GM23338 (cell line): Measurements from ENCODE around the gene NSD1. TPM values are rescaled to one million over a fixed set of nuclear protein-coding genes. Genes with fewer than 3 reads are reported as not detected.

Experiments used
- ATAC-seq: fragments of 200-7000 bp; cut with Tn5 transposase; 3 replicates; pipeline ENCODE4 v1.9.1; 2020
- DNase-seq: peaks from one replicate; pipeline ENCODE4 v3.0.0-alpha.2; 2015; ENCODE audit warnings: low spot score
- H2AFZ ChIP-seq: fragments of 200-600 bp; sonication (generic); 2 replicates; pipeline ENCODE4 v1.8.0; 2016; ENCODE audit warnings: antibody characterized with exemption, mild to moderate bottlenecking, moderate library complexity
- H3F3A ChIP-seq: fragments of 200-600 bp; sonication (generic); replicated peaks from 2 replicates; pipeline ENCODE4 v1.8.0; 2017; ENCODE audit warnings: antibody characterized with exemption, mixed run types, low read depth
- H3K27ac ChIP-seq: fragments of 200-600 bp; sonication (generic); 2 replicates; pipeline ENCODE4 v1.6.1; 2016; ENCODE audit warnings: low read depth
- H3K27me3 ChIP-seq: fragments of 200-600 bp; sonication (generic); 2 replicates; pipeline ENCODE4 v1.8.0; 2016; ENCODE audit warnings: mild to moderate bottlenecking, mixed run types, moderate library complexity; ENCODE audit not compliant: insufficient read depth
- H3K36me3 ChIP-seq: fragments of 200-600 bp; sonication (generic); 2 replicates; pipeline ENCODE4 v1.8.0; 2016; ENCODE audit warnings: mild to moderate bottlenecking; ENCODE audit not compliant: insufficient read depth
- H3K4me1 ChIP-seq: fragments of 200-600 bp; sonication (generic); 2 replicates; pipeline ENCODE4 v1.8.0; 2016; ENCODE audit warnings: mild to moderate bottlenecking, moderate library complexity; ENCODE audit not compliant: insufficient read depth
- H3K4me2 ChIP-seq: fragments of 200-600 bp; sonication (generic); 2 replicates; pipeline ENCODE4 v1.7.1; 2017; ENCODE audit warnings: mixed run types
- H3K4me3 ChIP-seq: fragments of 200-600 bp; sonication (generic); 2 replicates; pipeline ENCODE4 v1.6.1; 2016; ENCODE audit warnings: mixed run types
- H3K79me2 ChIP-seq: fragments of 200-600 bp; sonication (generic); replicated peaks from 2 replicates; pipeline ENCODE4 v1.8.0; 2017; ENCODE audit warnings: mild to moderate bottlenecking; ENCODE audit not compliant: insufficient read depth
- H3K9me2 ChIP-seq: fragments of 200-600 bp; sonication (generic); 2 replicates; pipeline ENCODE4 v1.8.0; 2017; ENCODE audit not compliant: insufficient read depth
- H4K20me1 ChIP-seq: fragments of 200-600 bp; sonication (generic); replicated peaks from 2 replicates; pipeline ENCODE4 v1.8.0; 2017; ENCODE audit warnings: mild to moderate bottlenecking; ENCODE audit not compliant: insufficient read depth
- H3K27ac Mint-ChIP-seq: 2 replicates; pipeline ENCODE4 v1.8.0; 2020; ENCODE audit warnings: inconsistent platforms, mild to moderate bottlenecking, moderate library complexity, mixed read lengths
- H3K27me3 Mint-ChIP-seq: 3 replicates; pipeline ENCODE4 v1.8.0; 2022; ENCODE audit warnings: low read depth, mild to moderate bottlenecking, moderate library complexity, mixed read lengths, inconsistent platforms; ENCODE audit not compliant: insufficient read depth, poor library complexity
- H3K36me3 Mint-ChIP-seq: 3 replicates; pipeline ENCODE4 v1.8.0; 2021; ENCODE audit warnings: low read depth, mild to moderate bottlenecking, inconsistent platforms, moderate library complexity, mixed read lengths
- H3K4me1 Mint-ChIP-seq: 3 replicates; pipeline ENCODE4 v1.8.0; 2020; ENCODE audit warnings: mild to moderate bottlenecking, inconsistent platforms, mixed read lengths
- H3K4me3 Mint-ChIP-seq: 3 replicates; pipeline ENCODE4 v1.8.0; 2021; ENCODE audit warnings: moderate library complexity, mild to moderate bottlenecking, inconsistent platforms, mixed read lengths
- H3K9me3 Mint-ChIP-seq: 3 replicates; pipeline ENCODE4 v1.8.0; 2020; ENCODE audit warnings: moderate library complexity, mild to moderate bottlenecking, inconsistent platforms, mixed read lengths
- EZH2 ChIP-seq: fragments of 200-600 bp; sonication (generic); IDR thresholded peaks from one replicate; pipeline ENCODE4 v1.8.0; 2017; ENCODE audit warnings: antibody characterized with exemption, mild to moderate bottlenecking, low read depth; ENCODE audit not compliant: unreplicated experiment
- EZH2phosphoT487 ChIP-seq: fragments of 200-600 bp; sonication (generic); IDR thresholded peaks from one replicate; pipeline ENCODE4 v1.8.1; 2018; ENCODE audit warnings: antibody characterized with exemption; ENCODE audit not compliant: unreplicated experiment
- NANOG ChIP-seq: IDR thresholded peaks from 2 replicates; pipeline ENCODE4 v1.6.1; 2016; ENCODE audit warnings: antibody characterized with exemption, borderline replicate concordance
- POLR2AphosphoS5 ChIP-seq: IDR thresholded peaks from 2 replicates; pipeline ENCODE4 v1.6.1; 2016; ENCODE audit warnings: antibody characterized with exemption, low read depth
- STAT1 ChIP-seq: IDR thresholded peaks from one replicate; pipeline ENCODE4 v1.6.1; 2016; ENCODE audit warnings: antibody characterized with exemption; ENCODE audit not compliant: unreplicated experiment
- ZNF114 ChIP-seq: fragments of 250-450 bp; sonication (Bioruptor Pico); IDR thresholded peaks from 2 replicates; pipeline ENCODE4 v1.5.0; 2020; ENCODE audit warnings: mild to moderate bottlenecking, moderate library complexity
- ZNF331 ChIP-seq: fragments of 250-450 bp; sonication (Bioruptor Pico); IDR thresholded peaks from 2 replicates; pipeline ENCODE4 v1.5.0; 2020; ENCODE audit warnings: low read depth, mild to moderate bottlenecking, moderate library complexity
- polyA plus RNA-seq: library from polyadenylated mRNA; unstranded; fragments of >200 nt; fragmentation: Nextera tagmentation; extraction: Ambion mirVana; gene quantifications from 2 replicates; pipeline ENCODE4 v1.2.1, GENCODE V29; 2016
- total RNA-seq: library from RNA; depleted of rRNA; stranded (reverse); fragments of >200 nt; shearing (Covaris generic); gene quantifications from 2 replicates; pipeline ENCODE4 v1.2.3, GENCODE V29; 2014
- TF ChIP-seq, protein P1 (sequence below): IDR thresholded peaks from 2 replicates; pipeline ENCODE4 v1.6.1; 2016; ENCODE audit warnings: antibody characterized with exemption
- TF ChIP-seq, protein P2 (sequence below), 2 experiments: fragments of 200-600 bp in 1 of 2; sonication (generic) in 1 of 2; conservative IDR thresholded peaks; 2 replicates each; pipeline versions ENCODE4 v1.5.1 to v1.6.1; 2016 to 2017; ENCODE audit warnings: antibody characterized with exemption in 2 of 2, low read depth in 2 of 2, mild to moderate bottlenecking in 2 of 2, moderate library complexity in 1 of 2

NSD1 gene
- total and polyA plus RNA-seq, 2 experiments from 2014 or later: 96.4 to 106 TPM

DNA sequence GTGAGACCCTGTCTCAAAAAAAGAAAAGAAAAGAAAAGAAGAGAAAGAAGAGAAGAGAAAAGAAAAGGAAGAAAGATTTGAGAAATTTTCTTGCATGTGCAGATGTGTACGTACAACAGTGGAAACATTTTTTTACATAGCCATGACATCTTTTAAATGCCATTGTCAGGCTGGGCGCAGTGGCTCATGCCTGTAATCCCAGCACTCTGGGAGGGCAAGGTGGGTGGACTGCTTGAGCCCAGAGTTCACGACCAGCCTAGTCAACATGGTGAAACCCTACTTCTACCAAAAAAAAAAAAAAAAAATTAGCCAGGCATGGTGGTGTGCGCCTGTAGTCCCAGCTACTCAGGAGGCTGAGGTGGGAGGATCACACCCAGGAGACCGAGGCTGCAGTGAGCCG lies 211.3 kb downstream of the NSD1 start:
- Histone ChIP-seq H3K27me3 (no peaks in the 10 kb centered on the region), H2AFZ (no peak overlapping the region), H3K4me2 (no peak overlapping the region), H3K36me3 (peaks cover 12% of the 10 kb centered on the region; the same call in 1 of the 2 replicates), H4K20me1 (peaks cover 29% of the 10 kb centered on the region), H3F3A (no peaks in the 10 kb centered on the region), H3K4me3 (no peak overlapping the region), H3K27ac (no peak overlapping the region), H3K4me1 (no peaks in the 10 kb centered on the region; the same call in 1 of the 2 replicates), H3K9me2 (no peaks in the 10 kb centered on the region), H3K79me2 (peaks cover 93% of the 10 kb centered on the region)
- Mint-ChIP-seq H3K27ac (no peak overlapping the region), H3K9me3 (no peaks in the 10 kb centered on the region), H3K27me3 (peaks cover 1% of the 10 kb centered on the region), H3K4me1 (peaks cover 11% of the 10 kb centered on the region), H3K36me3 (peaks cover 29% of the 10 kb centered on the region), H3K4me3 (no peak overlapping the region)
- TF ChIP-seq, protein P1, sequence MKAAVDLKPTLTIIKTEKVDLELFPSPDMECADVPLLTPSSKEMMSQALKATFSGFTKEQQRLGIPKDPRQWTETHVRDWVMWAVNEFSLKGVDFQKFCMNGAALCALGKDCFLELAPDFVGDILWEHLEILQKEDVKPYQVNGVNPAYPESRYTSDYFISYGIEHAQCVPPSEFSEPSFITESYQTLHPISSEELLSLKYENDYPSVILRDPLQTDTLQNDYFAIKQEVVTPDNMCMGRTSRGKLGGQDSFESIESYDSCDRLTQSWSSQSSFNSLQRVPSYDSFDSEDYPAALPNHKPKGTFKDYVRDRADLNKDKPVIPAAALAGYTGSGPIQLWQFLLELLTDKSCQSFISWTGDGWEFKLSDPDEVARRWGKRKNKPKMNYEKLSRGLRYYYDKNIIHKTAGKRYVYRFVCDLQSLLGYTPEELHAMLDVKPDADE: no peak
- no peak for TF ChIP-seq POLR2AphosphoS5
- no peak for TF ChIP-seq STAT1
- DNase-seq: no peak
- no peak for ATAC-seq

DNA sequence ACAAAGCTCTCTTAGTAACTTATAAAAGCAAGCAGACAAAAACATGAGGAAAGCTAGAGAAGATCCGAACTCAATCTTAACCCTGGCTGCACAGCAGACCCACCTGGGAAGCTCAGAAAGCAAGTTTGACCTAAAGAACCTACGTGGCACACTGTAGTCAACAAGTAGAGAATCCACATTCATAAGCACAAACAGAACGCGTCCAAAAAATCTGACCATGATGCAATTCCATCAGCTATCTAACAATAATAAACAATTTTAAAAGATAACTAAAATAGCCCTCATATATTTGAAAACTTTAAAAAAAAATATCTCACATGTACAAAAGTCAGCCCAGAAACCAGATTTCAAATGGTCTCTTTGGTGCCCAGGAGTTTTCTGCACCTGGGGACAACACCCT lies 213.2 kb downstream of the NSD1 start:
- peaks cover 21% of the 10 kb centered on the region for H3K36me3 Mint-ChIP-seq
- peaks cover 19% of the 10 kb centered on the region for H3K4me1 Mint-ChIP-seq
- Histone ChIP-seq H3K36me3 (peaks cover 13% of the 10 kb centered on the region; the same call in 1 of the 2 replicates), H4K20me1 (peaks cover 29% of the 10 kb centered on the region), H3K79me2 (peaks cover 92% of the 10 kb centered on the region), H3K4me1 (peaks cover 6% of the 10 kb centered on the region), H2AFZ (no peak overlapping the region), H3K9me2 (no peaks in the 10 kb centered on the region), H3F3A (0 out of 2 replicates have a peak, but pooled peaks cover 6% of the 10 kb centered on the region), H3K4me3 (no peak overlapping the region), H3K27ac (no peak overlapping the region), H3K4me2 (no peak overlapping the region), H3K27me3 (no peaks in the 10 kb centered on the region)
- ATAC-seq (no peak), DNase-seq (no peak)
- no peak overlapping the region for H3K27ac Mint-ChIP-seq
- H3K27me3 Mint-ChIP-seq: peaks cover 1% of the 10 kb centered on the region
- no peak overlapping the region for H3K4me3 Mint-ChIP-seq
- H3K9me3 Mint-ChIP-seq: no peaks in the 10 kb centered on the region
- TF ChIP-seq EZH2 (no peak), POLR2AphosphoS5 (no peak), ZNF331 (no peak), ZNF114 (CRISPR knock-in tag) (no peak), STAT1 (no peak), NANOG (no peak)
- TF ChIP-seq, protein P2, sequence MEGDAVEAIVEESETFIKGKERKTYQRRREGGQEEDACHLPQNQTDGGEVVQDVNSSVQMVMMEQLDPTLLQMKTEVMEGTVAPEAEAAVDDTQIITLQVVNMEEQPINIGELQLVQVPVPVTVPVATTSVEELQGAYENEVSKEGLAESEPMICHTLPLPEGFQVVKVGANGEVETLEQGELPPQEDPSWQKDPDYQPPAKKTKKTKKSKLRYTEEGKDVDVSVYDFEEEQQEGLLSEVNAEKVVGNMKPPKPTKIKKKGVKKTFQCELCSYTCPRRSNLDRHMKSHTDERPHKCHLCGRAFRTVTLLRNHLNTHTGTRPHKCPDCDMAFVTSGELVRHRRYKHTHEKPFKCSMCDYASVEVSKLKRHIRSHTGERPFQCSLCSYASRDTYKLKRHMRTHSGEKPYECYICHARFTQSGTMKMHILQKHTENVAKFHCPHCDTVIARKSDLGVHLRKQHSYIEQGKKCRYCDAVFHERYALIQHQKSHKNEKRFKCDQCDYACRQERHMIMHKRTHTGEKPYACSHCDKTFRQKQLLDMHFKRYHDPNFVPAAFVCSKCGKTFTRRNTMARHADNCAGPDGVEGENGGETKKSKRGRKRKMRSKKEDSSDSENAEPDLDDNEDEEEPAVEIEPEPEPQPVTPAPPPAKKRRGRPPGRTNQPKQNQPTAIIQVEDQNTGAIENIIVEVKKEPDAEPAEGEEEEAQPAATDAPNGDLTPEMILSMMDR (conservative IDR thresholded peaks at IDR 0.05; ENCODE audit: low read depth in 2 of 2): no peak

DNA sequence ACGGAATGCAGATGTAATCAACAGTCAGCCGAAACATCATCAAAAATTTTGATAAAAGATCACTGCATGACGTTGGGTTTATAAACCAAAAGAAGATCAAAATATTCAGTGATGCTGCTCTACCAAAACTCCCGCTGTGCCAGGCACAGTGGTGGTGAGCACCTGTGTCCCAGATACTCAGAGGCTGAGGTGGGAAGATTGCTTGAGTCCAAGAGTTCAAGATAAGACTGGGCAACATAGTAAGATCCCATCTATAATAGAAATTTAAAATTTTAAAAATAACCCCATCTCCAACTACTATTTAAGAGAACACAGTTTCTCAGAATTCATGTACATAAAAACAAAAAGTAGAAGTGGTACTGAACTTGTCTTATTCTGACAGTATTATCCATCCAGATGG lies 214.1 kb downstream of the NSD1 start:
- no peaks in the 10 kb centered on the region for H3K27me3 ChIP-seq
- no peak overlapping the region for H3K4me2 ChIP-seq
- Mint-ChIP-seq H3K4me1 (peaks cover 22% of the 10 kb centered on the region), H3K27ac (no peak overlapping the region), H3K36me3 (peaks cover 20% of the 10 kb centered on the region), H3K9me3 (no peaks in the 10 kb centered on the region), H3K4me3 (no peak overlapping the region), H3K27me3 (peaks cover 7% of the 10 kb centered on the region)
- H3K4me1 ChIP-seq: peaks cover 6% of the 10 kb centered on the region
- peaks cover 29% of the 10 kb centered on the region for H4K20me1 ChIP-seq
- no peak overlapping the region for H3K27ac ChIP-seq
- H3K4me3 ChIP-seq: no peak overlapping the region
- no peaks in the 10 kb centered on the region for H3K9me2 ChIP-seq
- peaks cover 84% of the 10 kb centered on the region for H3K79me2 ChIP-seq
- DNase-seq: no peak
- H2AFZ ChIP-seq: no peak overlapping the region
- ATAC-seq: no peak
- H3F3A ChIP-seq: 0 out of 2 replicates have a peak, but pooled peaks cover 6% of the 10 kb centered on the region
- peaks cover 13% of the 10 kb centered on the region; the same call in 1 of the 2 replicates for H3K36me3 ChIP-seq
- TF ChIP-seq NANOG: no peak
- no peak for TF ChIP-seq EZH2phosphoT487
- TF ChIP-seq POLR2AphosphoS5: no peak
- no peak for TF ChIP-seq ZNF114 (CRISPR knock-in tag)
